GM23338 (cell line): ENCODE data around the gene PLA2G2A. TPM values are rescaled to one million over a fixed set of nuclear protein-coding genes. Genes with fewer than 3 reads are reported as not detected.

Experiments
- ATAC-seq: fragments of 200-7000 bp; cut with Tn5 transposase; 3 replicates; pipeline ENCODE4 v1.9.1; 2020
- DNase-seq: peaks from one replicate; pipeline ENCODE4 v3.0.0-alpha.2; 2015; ENCODE audit warnings: low spot score
- H2AFZ ChIP-seq: fragments of 200-600 bp; sonication (generic); 2 replicates; pipeline ENCODE4 v1.8.0; 2016; ENCODE audit warnings: antibody characterized with exemption, mild to moderate bottlenecking, moderate library complexity
- H3F3A ChIP-seq: fragments of 200-600 bp; sonication (generic); replicated peaks from 2 replicates; pipeline ENCODE4 v1.8.0; 2017; ENCODE audit warnings: antibody characterized with exemption, mixed run types, low read depth
- H3K27ac ChIP-seq: fragments of 200-600 bp; sonication (generic); 2 replicates; pipeline ENCODE4 v1.6.1; 2016; ENCODE audit warnings: low read depth
- H3K27me3 ChIP-seq: fragments of 200-600 bp; sonication (generic); 2 replicates; pipeline ENCODE4 v1.8.0; 2016; ENCODE audit warnings: mild to moderate bottlenecking, mixed run types, moderate library complexity; ENCODE audit not compliant: insufficient read depth
- H3K36me3 ChIP-seq: fragments of 200-600 bp; sonication (generic); 2 replicates; pipeline ENCODE4 v1.8.0; 2016; ENCODE audit warnings: mild to moderate bottlenecking; ENCODE audit not compliant: insufficient read depth
- H3K4me1 ChIP-seq: fragments of 200-600 bp; sonication (generic); 2 replicates; pipeline ENCODE4 v1.8.0; 2016; ENCODE audit warnings: mild to moderate bottlenecking, moderate library complexity; ENCODE audit not compliant: insufficient read depth
- H3K4me2 ChIP-seq: fragments of 200-600 bp; sonication (generic); 2 replicates; pipeline ENCODE4 v1.7.1; 2017; ENCODE audit warnings: mixed run types
- H3K4me3 ChIP-seq: fragments of 200-600 bp; sonication (generic); 2 replicates; pipeline ENCODE4 v1.6.1; 2016; ENCODE audit warnings: mixed run types
- H3K79me2 ChIP-seq: fragments of 200-600 bp; sonication (generic); replicated peaks from 2 replicates; pipeline ENCODE4 v1.8.0; 2017; ENCODE audit warnings: mild to moderate bottlenecking; ENCODE audit not compliant: insufficient read depth
- H3K9me2 ChIP-seq: fragments of 200-600 bp; sonication (generic); 2 replicates; pipeline ENCODE4 v1.8.0; 2017; ENCODE audit not compliant: insufficient read depth
- H4K20me1 ChIP-seq: fragments of 200-600 bp; sonication (generic); replicated peaks from 2 replicates; pipeline ENCODE4 v1.8.0; 2017; ENCODE audit warnings: mild to moderate bottlenecking; ENCODE audit not compliant: insufficient read depth
- H3K27ac Mint-ChIP-seq: 2 replicates; pipeline ENCODE4 v1.8.0; 2020; ENCODE audit warnings: inconsistent platforms, mild to moderate bottlenecking, moderate library complexity, mixed read lengths
- H3K27me3 Mint-ChIP-seq: 3 replicates; pipeline ENCODE4 v1.8.0; 2022; ENCODE audit warnings: low read depth, mild to moderate bottlenecking, moderate library complexity, mixed read lengths, inconsistent platforms; ENCODE audit not compliant: insufficient read depth, poor library complexity
- H3K36me3 Mint-ChIP-seq: 3 replicates; pipeline ENCODE4 v1.8.0; 2021; ENCODE audit warnings: low read depth, mild to moderate bottlenecking, inconsistent platforms, moderate library complexity, mixed read lengths
- H3K4me1 Mint-ChIP-seq: 3 replicates; pipeline ENCODE4 v1.8.0; 2020; ENCODE audit warnings: mild to moderate bottlenecking, inconsistent platforms, mixed read lengths
- H3K4me3 Mint-ChIP-seq: 3 replicates; pipeline ENCODE4 v1.8.0; 2021; ENCODE audit warnings: moderate library complexity, mild to moderate bottlenecking, inconsistent platforms, mixed read lengths
- H3K9me3 Mint-ChIP-seq: 3 replicates; pipeline ENCODE4 v1.8.0; 2020; ENCODE audit warnings: moderate library complexity, mild to moderate bottlenecking, inconsistent platforms, mixed read lengths
- CREB1 ChIP-seq: fragments of 250-450 bp; sonication (Bioruptor Pico); IDR thresholded peaks from 2 replicates; pipeline ENCODE4 v1.5.0; 2020; ENCODE audit warnings: low read depth, mild to moderate bottlenecking, moderate library complexity
- CTCF ChIP-seq, 2 experiments: fragments of 200-600 bp in 1 of 2; sonication (generic) in 1 of 2; conservative IDR thresholded peaks; 2 replicates each; pipeline versions ENCODE4 v1.5.1 to v1.6.1; 2016 to 2017; ENCODE audit warnings: antibody characterized with exemption in 2 of 2, low read depth in 2 of 2, mild to moderate bottlenecking in 2 of 2, moderate library complexity in 1 of 2
- JUNB ChIP-seq: IDR thresholded peaks from one replicate; pipeline ENCODE4 v1.6.1; 2016; ENCODE audit warnings: antibody characterized with exemption; ENCODE audit not compliant: unreplicated experiment
- REST ChIP-seq: IDR thresholded peaks from one replicate; pipeline ENCODE4 v1.6.1; 2018; ENCODE audit warnings: antibody characterized with exemption; ENCODE audit not compliant: unreplicated experiment
- ZNF331 ChIP-seq: fragments of 250-450 bp; sonication (Bioruptor Pico); IDR thresholded peaks from 2 replicates; pipeline ENCODE4 v1.5.0; 2020; ENCODE audit warnings: low read depth, mild to moderate bottlenecking, moderate library complexity
- ZNF462 ChIP-seq: fragments of 250-450 bp; sonication (Bioruptor Pico); IDR thresholded peaks from 2 replicates; pipeline ENCODE4 v1.5.0; 2020; ENCODE audit warnings: mild to moderate bottlenecking, moderate library complexity
- polyA plus RNA-seq: library from polyadenylated mRNA; unstranded; fragments of >200 nt; fragmentation: Nextera tagmentation; extraction: Ambion mirVana; gene quantifications from 2 replicates; pipeline ENCODE4 v1.2.1, GENCODE V29; 2016
- total RNA-seq: library from RNA; depleted of rRNA; stranded (reverse); fragments of >200 nt; shearing (Covaris generic); gene quantifications from 2 replicates; pipeline ENCODE4 v1.2.3, GENCODE V29; 2014

The PLA2G2A gene
- total and polyA plus RNA-seq, 2 experiments from 2014 or later: 0.55 TPM; not detected in 1

GRCh38 chr1:19963636-19964035 lies 15.8 kb downstream of the PLA2G2A start:
- Mint-ChIP-seq H3K9me3 (peaks cover 10% of the 10 kb centered on the region), H3K36me3 (peaks cover 4% of the 10 kb centered on the region; the same call in 1 of the 3 replicates), H3K4me3 (no peak overlapping the region), H3K4me1 (peaks cover 12% of the 10 kb centered on the region), H3K27me3 (peaks cover 5% of the 10 kb centered on the region), H3K27ac (no peak overlapping the region)
- Histone ChIP-seq H3K27ac (no peak overlapping the region), H3K9me2 (peaks cover 1% of the 10 kb centered on the region; the same call in 1 of the 2 replicates), H3K79me2 (no peaks in the 10 kb centered on the region), H4K20me1 (no peaks in the 10 kb centered on the region), H3K36me3 (no peaks in the 10 kb centered on the region), H3F3A (no peaks in the 10 kb centered on the region), H3K27me3 (no peaks in the 10 kb centered on the region), H2AFZ (no peak overlapping the region), H3K4me3 (no peak overlapping the region), H3K4me1 (peaks cover 4% of the 10 kb centered on the region; the same call in 1 of the 2 replicates), H3K4me2 (no peak overlapping the region)
- ATAC-seq (no peak), DNase-seq (no peak)
- no peak for TF ChIP-seq ZNF331
- TF ChIP-seq REST: no peak
- no peak for TF ChIP-seq CTCF (conservative IDR thresholded peaks at IDR 0.05; ENCODE audit: low read depth in 2 of 2)
- no peak for TF ChIP-seq JUNB
- TF ChIP-seq ZNF462 (CRISPR knock-in tag): no peak
- TF ChIP-seq CREB1: no peak
